Measurements from ENCODE around the gene ABTB2.
"Not testable (repeated sequence)": the region's sequence is repeated elsewhere in the genome, so short reads cannot be mapped to it uniquely, and the experiment has no call there.

The ABTB2 gene

GRCh38 chr11:34189191-34189590 lies 168.6 kb downstream of the ABTB2 start:
- Histone ChIP-seq H3K4me3 (ENCODE audit: low read length) (no peak overlapping the region), H3K36me3 (ENCODE audit: control insufficient read depth, insufficient read depth, low read length, severe bottlenecking) (no peaks in the 10 kb centered on the region), H3K9ac (ENCODE audit: low read length) (no peak overlapping the region)

GRCh38 chr11:34188181-34188580 lies 169.6 kb downstream of the ABTB2 start:
- Histone ChIP-seq H3K4me3 (ENCODE audit: low read length) (no peak overlapping the region), H3K36me3 (ENCODE audit: control insufficient read depth, insufficient read depth, low read length, severe bottlenecking) (no peaks in the 10 kb centered on the region), H3K27me3 (replicated peaks; ENCODE audit: control insufficient read depth, insufficient read depth, low read length) (peaks cover 4% of the 10 kb centered on the region), H3K4me1 (ENCODE audit: control insufficient read depth, insufficient read depth, low read length) (peaks cover 20% of the 10 kb centered on the region), H3K9ac (ENCODE audit: low read length) (no peak overlapping the region), H3K9me3 (ENCODE audit: control insufficient read depth, low read length) (no peaks in the 10 kb centered on the region)
- no peak for DNase-seq (ENCODE audit: low read depth)

More at GRCh38 chr11:34189191-34189590, 168.6 kb downstream of the ABTB2 start:
- H3K9me3 ChIP-seq (ENCODE audit: control insufficient read depth, low read length): no peaks in the 10 kb centered on the region
- DNase-seq (ENCODE audit: low read depth): no peak
- peaks cover 4% of the 10 kb centered on the region for H3K27me3 ChIP-seq (replicated peaks; ENCODE audit: control insufficient read depth, insufficient read depth, low read length)
- peaks cover 26% of the 10 kb centered on the region for H3K4me1 ChIP-seq (ENCODE audit: control insufficient read depth, insufficient read depth, low read length)

DNA sequence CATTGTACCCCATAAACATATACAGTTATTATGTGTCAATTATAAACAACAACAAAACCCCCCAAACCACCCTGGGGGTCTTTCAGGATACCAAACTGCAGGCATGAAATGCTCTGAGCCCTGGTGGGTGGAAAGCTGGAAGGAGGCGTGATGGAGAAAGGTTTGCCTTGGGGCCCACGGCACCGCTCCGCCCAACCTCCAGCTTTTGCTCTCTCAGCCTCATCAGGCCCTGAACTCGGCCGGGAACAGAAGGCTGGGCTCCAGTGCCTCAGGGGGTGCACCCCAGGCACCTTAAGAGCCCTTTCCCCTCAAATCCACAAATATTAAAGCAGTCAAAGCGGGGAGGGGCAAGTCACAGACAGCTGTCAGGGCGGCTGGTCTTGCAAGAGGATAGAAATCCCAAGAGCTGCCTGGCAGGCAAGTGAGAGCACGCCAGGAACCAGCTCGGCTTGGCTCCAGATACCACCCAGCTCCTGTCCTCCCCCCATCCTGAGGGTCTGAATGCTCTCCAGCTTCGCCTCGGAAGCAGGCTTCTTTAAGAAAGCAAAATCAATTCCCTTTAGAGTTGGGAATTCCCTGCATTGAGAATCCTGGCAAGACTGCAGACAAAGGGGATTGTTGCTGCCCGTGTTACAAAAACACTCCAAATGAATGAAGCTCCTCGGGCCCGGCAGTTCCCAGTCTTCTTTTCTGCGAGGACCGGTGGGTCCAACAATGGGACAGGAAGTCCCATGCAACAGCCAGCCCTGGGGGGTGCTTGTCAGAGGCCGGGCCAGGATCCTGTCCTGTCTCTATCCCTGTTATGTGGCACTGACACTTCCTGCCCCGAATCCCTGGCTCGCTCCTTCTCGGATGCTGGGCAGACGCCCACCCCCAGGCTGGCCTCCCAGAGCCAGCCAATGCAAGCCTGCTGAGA lies 171.6 kb downstream of the ABTB2 start:
- Histone ChIP-seq H3K36me3 (ENCODE audit: control insufficient read depth, insufficient read depth, low read length, severe bottlenecking) (no peaks in the 10 kb centered on the region), H3K27me3 (replicated peaks; ENCODE audit: control insufficient read depth, insufficient read depth, low read length) (peaks cover 4% of the 10 kb centered on the region), H3K4me3 (ENCODE audit: low read length) (no peak overlapping the region), H3K9me3 (ENCODE audit: control insufficient read depth, low read length) (no peaks in the 10 kb centered on the region), H3K9ac (ENCODE audit: low read length) (no peak overlapping the region), H3K4me1 (ENCODE audit: control insufficient read depth, insufficient read depth, low read length) (peaks cover 9% of the 10 kb centered on the region)
- DNase-seq (ENCODE audit: low read depth): no peak

DNA sequence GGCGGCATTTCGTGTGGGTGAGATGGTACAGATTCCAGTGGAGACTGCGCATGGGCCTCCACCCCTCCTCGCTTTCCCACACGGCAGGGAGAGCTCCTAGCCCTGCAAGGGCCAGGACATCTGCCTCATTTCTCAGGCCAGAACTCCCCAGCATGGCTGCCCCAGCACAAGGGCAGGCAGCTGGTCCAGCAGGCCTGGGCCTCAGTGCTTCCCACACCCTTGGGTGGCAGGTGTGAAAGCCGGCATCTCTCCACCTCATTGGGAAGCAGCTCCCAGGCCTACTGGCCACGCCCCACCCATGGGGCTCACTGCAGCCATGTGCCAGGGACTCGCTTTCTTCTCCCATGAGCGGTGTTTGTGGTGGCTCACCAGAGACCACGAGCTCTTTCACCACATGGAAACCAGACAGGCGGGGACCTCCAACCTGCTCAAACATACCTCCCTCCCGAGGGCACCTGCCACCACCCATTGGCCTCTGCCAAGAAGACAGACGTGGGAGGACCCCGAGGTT lies 173.2 kb downstream of the ABTB2 start:
- H3K4me3 ChIP-seq (ENCODE audit: low read length): no peak overlapping the region
- no peak for DNase-seq (ENCODE audit: low read depth)
- peaks cover 4% of the 10 kb centered on the region for H3K27me3 ChIP-seq (replicated peaks; ENCODE audit: control insufficient read depth, insufficient read depth, low read length)
- H3K9me3 ChIP-seq (ENCODE audit: control insufficient read depth, low read length): no peaks in the 10 kb centered on the region
- H3K36me3 ChIP-seq (ENCODE audit: control insufficient read depth, insufficient read depth, low read length, severe bottlenecking): no peaks in the 10 kb centered on the region
- H3K9ac ChIP-seq (ENCODE audit: low read length): no peak overlapping the region
- H3K4me1 ChIP-seq (ENCODE audit: control insufficient read depth, insufficient read depth, low read length): peaks cover 9% of the 10 kb centered on the region

DNA sequence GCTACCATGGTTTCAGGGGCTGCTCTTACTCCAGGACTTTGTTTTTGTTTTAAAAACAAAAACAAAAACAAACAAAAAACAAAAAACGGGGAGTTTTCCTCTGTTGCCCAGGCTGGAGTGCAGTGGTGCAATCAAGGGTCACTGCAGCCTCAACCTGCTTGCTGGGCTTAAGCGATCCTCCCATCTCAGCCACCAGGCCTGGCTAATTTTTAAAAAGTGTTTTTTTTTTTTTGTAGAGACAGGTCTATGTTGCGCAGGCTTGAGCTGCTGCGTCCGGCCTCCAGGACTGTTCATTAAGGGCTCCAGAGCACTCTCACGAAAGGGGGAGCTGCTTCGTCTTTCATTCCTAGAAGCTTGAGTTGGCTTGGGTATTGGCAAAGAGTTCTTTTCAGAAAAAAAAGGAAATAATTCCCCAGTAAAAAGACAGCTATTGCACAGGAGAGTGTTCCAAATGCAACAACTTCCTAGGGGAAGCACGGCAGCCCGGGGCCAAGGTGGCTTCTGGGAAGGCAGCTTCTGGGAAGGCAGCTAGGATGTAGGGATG lies 173.9 kb downstream of the ABTB2 start:
- H3K36me3 ChIP-seq (ENCODE audit: control insufficient read depth, insufficient read depth, low read length, severe bottlenecking): no peaks in the 10 kb centered on the region
- no peak overlapping the region for H3K9ac ChIP-seq (ENCODE audit: low read length)
- peaks cover 4% of the 10 kb centered on the region for H3K27me3 ChIP-seq (replicated peaks; ENCODE audit: control insufficient read depth, insufficient read depth, low read length)
- H3K4me1 ChIP-seq (ENCODE audit: control insufficient read depth, insufficient read depth, low read length): peaks cover 9% of the 10 kb centered on the region
- DNase-seq (ENCODE audit: low read depth): no peak
- no peaks in the 10 kb centered on the region for H3K9me3 ChIP-seq (ENCODE audit: control insufficient read depth, low read length)
- H3K4me3 ChIP-seq (ENCODE audit: low read length): no peak overlapping the region

- H3K4me1 ChIP-seq (ENCODE audit: control insufficient read depth, insufficient read depth, low read length): peaks cover 9% of the 10 kb centered on the region
- H3K9ac ChIP-seq (ENCODE audit: low read length): no peak overlapping the region
- no peaks in the 10 kb centered on the region for H3K9me3 ChIP-seq (ENCODE audit: control insufficient read depth, low read length)
- peaks cover 4% of the 10 kb centered on the region for H3K27me3 ChIP-seq (replicated peaks; ENCODE audit: control insufficient read depth, insufficient read depth, low read length)
- DNase-seq (ENCODE audit: low read depth): no peak
- H3K4me3 ChIP-seq (ENCODE audit: low read length): no peak overlapping the region
- no peaks in the 10 kb centered on the region for H3K36me3 ChIP-seq (ENCODE audit: control insufficient read depth, insufficient read depth, low read length, severe bottlenecking)
These were observed 174.7 kb downstream of the ABTB2 start for GRCh38 chr11:34182921-34183685.

DNA sequence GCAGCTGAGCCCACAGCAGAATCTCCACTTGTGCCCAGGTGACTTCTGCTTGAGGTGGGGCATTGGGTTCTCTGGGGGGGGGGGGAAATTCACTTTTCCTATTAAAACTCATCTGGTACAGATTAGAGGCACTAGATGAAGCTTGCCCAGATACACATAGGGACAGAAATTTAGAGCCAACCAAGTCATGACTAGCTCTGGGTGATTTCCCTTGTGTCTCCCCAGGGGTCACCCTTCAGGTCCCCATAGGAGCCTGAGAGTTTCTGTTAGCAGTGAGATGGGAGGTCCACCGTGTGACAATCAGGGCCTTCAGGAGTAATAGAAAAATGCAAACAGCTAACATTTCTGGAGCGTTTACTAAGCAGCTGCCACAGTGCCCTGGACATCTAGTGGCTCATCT lies 175.4 kb downstream of the ABTB2 start:
- DNase-seq (ENCODE audit: low read depth): no peak
- Histone ChIP-seq H3K9me3 (ENCODE audit: control insufficient read depth, low read length) (no peaks in the 10 kb centered on the region), H3K4me3 (ENCODE audit: low read length) (no peak overlapping the region), H3K27me3 (replicated peaks; ENCODE audit: control insufficient read depth, insufficient read depth, low read length) (peaks cover 4% of the 10 kb centered on the region), H3K36me3 (ENCODE audit: control insufficient read depth, insufficient read depth, low read length, severe bottlenecking) (no peaks in the 10 kb centered on the region), H3K9ac (ENCODE audit: low read length) (no peak overlapping the region), H3K4me1 (ENCODE audit: control insufficient read depth, insufficient read depth, low read length) (peaks cover 9% of the 10 kb centered on the region)

DNA sequence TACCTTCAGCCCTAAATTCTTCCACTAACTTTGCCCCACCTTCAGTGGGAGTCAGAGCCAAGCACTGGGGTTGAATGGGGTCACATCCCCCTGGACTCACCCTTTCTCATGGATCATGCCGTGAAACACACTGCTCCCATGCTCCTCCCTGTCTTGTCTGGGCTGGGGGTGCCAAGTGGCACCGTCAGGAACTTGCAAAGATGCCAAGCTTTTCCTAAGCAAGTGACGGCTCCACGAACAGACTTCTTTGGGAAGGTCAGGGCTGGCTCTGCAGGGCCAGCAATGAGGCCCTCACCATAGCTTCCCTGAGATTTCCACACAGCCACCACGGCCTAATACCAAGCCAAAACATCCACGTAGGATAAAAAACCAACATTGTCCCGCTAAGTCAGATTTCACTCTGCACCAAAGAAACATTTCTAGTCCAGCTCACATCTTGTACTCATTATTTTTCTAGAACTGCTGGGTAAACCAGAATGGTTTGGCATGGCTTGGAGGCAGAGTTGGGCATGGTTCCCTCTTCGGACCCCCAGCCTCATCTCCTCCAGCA lies 175.9 kb downstream of the ABTB2 start:
- H3K9ac ChIP-seq (ENCODE audit: low read length): no peak overlapping the region
- H3K27me3 ChIP-seq (replicated peaks; ENCODE audit: control insufficient read depth, insufficient read depth, low read length): peaks cover 2% of the 10 kb centered on the region
- H3K9me3 ChIP-seq (ENCODE audit: control insufficient read depth, low read length): no peaks in the 10 kb centered on the region
- no peak for DNase-seq (ENCODE audit: low read depth)
- H3K4me3 ChIP-seq (ENCODE audit: low read length): no peak overlapping the region
- H3K4me1 ChIP-seq (ENCODE audit: control insufficient read depth, insufficient read depth, low read length): peaks cover 9% of the 10 kb centered on the region
- H3K36me3 ChIP-seq (ENCODE audit: control insufficient read depth, insufficient read depth, low read length, severe bottlenecking): no peaks in the 10 kb centered on the region

- DNase-seq (ENCODE audit: low read depth): no peak
- no peaks in the 10 kb centered on the region for H3K36me3 ChIP-seq (ENCODE audit: control insufficient read depth, insufficient read depth, low read length, severe bottlenecking)
- peaks cover 4% of the 10 kb centered on the region for H3K4me1 ChIP-seq (ENCODE audit: control insufficient read depth, insufficient read depth, low read length)
- H3K9me3 ChIP-seq (ENCODE audit: control insufficient read depth, low read length): no peaks in the 10 kb centered on the region
- H3K27me3 ChIP-seq (replicated peaks; ENCODE audit: control insufficient read depth, insufficient read depth, low read length): no peaks in the 10 kb centered on the region
- no peak overlapping the region for H3K9ac ChIP-seq (ENCODE audit: low read length)
- no peak overlapping the region for H3K4me3 ChIP-seq (ENCODE audit: low read length)
These were observed 176.6 kb downstream of the ABTB2 start for GRCh38 chr11:34181251-34181650.

DNA sequence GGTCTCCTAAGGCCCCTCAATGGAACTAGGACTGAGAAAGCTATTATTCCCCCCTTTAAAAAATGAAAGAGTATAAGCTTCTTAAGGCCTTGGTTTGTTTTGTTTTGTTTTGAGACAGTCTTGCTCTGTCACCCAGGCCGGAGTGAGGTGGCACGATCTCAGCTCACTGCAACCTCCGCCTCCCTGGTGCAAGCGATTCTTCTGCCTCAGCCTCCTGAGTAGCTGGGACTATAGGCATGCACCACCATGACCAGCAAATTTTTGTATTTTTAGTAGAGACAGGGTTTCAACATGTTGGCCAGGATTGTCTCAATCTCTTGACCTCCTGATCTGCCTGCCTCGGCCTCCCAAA lies 177.0 kb downstream of the ABTB2 start:
- H3K4me1 ChIP-seq (ENCODE audit: control insufficient read depth, insufficient read depth, low read length); H3K9ac ChIP-seq (ENCODE audit: low read length); H3K9me3 ChIP-seq (ENCODE audit: control insufficient read depth, low read length); DNase-seq (ENCODE audit: low read depth); H3K4me3 ChIP-seq (ENCODE audit: low read length); H3K36me3 ChIP-seq (ENCODE audit: control insufficient read depth, insufficient read depth, low read length, severe bottlenecking); H3K27me3 ChIP-seq (replicated peaks; ENCODE audit: control insufficient read depth, insufficient read depth, low read length): not testable (repeated sequence)

All from adipocyte (in vitro differentiated cells).